ENCODE results near the gene COL13A1.

COL13A1 gene

DNA sequence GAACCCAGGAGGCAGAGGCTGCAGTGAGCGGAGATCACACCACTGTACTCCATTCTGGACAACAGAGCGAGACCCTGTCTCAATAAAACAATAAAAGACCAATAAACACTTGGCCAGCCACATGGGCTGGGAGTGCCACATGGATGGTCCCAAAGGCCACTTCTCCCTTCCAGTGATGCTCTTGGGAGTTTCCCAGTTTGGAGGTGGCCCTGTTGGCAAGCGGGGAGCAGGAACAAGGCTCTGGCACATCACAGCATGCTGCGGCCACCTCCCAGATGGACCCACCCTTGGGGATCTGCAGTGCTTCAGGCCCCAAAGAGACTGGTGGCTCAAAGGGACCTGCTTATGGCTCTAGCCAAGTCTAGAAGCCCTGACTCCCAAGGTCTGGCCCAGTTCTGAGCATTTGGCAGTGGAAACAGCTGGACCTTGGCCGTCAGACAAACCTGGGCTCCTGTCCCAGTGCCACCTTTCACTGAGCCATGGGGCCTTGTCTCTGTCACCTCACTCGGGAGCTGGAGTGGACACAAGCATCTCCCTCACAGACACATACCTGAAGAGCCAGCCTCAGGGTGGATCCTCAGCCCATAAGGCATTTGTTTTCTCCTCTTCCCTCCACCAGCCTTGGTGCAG lies 91.7 kb downstream of the COL13A1 start:
- DNase-seq: no peak

DNA sequence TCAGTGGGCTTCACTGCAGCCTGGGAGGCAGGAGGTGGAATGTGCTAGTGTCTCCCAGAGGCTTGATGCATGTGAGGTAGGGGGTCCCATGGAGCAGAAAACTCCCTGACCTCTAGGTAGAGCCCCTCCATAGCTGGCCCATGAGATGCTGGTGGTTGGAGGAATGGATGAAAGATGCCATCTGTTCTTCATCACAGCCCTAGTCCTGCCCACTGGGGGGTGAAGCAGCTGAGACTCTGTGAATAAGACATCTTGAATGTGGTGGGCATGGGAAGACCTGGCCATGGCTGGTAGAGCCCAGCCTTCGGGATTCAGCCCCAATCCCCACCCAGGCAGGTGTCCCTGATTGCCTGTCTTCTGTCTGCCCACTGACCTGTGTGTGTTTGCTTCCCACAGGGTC lies 92.5 kb downstream of the COL13A1 start:
- no peak for DNase-seq

DNA sequence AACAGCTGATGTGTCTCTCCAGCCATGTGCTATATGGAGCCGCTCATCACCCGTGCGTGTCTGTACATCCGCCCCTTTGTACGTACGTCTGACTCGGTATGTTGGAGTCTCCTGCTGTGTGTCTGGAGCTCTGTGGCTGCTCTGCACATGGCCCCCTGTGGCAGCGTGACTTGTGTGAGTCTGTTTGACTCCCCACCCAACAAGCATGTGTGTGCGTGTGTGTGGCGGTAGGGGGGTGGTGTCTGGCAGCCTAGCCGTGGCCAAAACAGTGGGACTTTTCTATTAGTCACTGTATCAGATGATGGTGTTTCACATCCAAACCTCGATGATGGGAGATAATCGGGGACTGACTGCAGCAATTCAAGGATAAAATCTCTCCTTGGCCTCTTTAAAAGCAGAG lies 94.1 kb downstream of the COL13A1 start:
- DNase-seq: no peak

DNA sequence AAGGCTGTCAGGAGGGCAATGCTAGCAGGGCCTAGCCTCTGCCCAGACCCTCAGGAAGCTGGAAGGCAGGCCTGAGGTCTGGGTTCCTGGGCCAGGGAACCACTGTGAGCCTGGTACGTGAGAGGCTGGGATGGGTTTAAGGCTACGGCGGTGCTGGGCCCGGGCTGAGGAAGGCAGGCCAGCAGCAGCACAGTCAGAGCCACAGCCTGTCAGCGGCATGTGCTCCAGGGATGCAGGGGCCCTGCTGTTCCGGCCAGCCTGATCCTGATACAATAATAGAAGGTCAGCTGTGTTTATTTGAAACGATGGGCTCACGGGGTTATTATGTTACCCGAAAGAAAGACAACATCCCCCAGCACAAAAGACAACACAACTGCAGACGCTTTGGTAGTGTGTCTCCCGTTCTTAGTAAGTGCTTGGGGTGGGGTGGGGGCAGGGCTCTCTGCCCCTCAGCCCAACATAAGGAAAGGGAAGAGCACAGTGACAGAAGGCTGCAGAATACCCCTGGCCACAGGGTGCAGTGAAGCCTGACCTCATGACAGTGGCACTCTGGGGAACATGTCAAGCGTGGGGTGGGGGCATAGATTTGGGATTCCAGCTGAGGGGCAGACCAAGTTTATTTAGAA lies 95.0 kb downstream of the COL13A1 start:
- no peak for DNase-seq

DNA sequence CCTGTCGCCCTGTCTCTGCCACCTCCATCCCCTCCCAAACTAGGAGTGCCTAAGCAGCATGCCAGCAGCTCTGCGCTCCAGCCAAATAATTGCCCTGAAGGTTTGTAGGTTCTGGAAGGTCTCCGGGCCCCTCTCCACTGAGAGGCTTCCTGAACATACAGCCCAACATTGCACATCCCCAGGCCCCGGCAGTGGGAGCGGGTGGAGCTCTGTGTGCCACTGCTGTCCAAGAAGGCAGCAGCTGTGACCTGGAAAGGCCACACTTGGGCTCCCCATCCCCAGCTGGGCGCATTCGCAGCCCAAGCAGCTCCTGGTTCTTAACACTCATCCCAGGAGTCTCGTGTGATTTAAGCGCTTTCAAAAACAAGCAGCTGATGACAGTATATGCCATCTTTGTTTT lies 95.7 kb downstream of the COL13A1 start:
- no peak for DNase-seq

DNA sequence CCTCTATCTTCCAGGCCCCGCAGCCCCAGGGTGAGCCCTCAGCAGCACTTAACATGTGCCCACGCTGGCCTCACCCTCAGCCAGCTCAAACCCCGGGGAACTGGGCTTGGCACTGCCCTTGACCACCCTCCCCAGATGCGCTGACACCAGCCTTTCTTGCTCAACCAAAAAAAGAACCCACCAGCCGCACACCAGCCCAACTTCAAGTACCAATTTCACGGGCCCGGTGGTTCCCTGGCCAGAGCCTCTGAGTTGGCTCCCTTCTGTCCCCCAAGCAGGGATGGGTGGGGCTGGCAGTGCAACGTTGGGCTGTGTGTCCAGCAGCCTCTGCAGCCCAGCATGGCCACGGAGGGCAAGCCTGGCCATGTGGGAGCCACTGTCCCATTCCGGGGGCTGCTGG lies 96.3 kb downstream of the COL13A1 start:
- DNase-seq: no peak

DNA sequence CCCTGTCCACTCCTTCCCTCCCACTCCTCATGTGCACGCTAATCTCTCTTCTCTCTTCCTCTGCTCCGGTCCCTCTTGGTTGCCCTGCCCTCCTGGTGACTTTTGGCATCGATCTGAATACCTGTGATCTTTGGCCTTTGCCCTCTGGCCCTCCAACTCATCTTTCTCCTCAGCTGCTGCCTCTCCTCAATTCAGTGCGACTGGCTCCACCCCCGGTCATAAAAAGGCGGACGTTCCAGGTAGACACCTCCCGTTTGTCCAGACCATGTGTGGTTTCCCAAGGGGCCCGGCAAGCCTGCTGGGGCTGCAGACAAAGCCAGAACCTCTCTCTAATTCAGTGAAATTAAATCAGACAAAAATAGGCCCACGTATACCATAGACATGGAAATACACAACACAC lies 96.8 kb downstream of the COL13A1 start:
- DNase-seq: no peak

DNA sequence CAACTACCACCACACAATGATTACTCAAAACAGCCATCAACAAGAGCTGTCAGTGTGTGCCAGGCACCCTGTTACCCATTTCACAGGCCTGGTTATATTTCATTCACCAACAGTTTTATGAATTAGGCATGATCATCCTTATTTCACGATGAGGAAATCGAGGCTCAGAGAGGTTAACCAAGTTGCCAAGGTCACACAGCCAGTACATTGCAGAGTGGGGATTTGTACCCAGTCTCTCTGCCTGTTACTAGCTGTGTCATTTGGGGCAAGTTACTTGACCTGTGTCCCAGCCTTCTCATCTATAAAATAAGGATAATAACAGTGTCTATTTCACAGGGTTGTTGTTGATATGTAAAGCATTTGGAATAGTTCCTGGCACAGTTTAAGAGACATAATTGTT lies 97.2 kb downstream of the COL13A1 start:
- no peak for DNase-seq

DNA sequence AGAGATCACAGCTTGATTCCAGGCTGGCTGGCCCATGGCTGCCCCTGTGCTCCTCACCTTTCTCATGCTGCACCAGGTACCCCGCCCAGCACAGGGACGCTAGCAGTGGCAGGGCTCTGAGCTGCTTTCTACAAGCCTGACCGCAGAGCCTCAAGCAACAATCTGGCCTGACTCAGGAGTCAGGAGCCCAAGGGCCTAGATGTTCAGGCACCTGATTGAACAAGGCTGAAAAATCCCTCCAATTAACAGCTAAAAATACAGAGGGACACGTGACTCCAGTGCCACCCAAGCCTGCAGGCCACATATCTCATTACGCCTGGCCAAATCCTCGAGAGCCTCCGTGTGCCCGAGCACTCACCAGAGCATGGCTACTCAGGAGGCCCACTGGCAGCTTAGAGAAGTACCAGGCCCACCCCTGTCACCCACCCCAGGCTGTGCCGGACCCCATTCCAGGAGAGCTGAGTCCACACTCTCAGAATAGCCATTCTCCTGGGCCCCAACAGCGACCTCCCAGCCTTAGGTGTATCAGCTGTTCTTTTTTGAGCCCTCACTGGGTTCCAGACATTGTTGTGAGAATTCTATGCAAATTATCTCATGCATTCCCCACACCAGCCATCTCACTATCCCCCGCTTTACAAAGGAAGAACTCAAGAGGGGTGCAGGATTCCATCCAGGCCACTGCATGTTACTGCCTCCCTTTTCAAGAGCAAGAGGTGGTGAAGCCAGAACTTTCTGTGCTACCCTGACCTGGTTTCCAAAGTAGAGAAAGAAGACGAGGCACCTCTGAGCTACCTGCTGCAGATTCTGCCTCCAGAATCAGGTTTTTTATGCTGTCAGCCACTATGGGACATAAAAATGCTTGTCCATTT lies 98.3 kb downstream of the COL13A1 start:
- DNase-seq: no peak

DNA sequence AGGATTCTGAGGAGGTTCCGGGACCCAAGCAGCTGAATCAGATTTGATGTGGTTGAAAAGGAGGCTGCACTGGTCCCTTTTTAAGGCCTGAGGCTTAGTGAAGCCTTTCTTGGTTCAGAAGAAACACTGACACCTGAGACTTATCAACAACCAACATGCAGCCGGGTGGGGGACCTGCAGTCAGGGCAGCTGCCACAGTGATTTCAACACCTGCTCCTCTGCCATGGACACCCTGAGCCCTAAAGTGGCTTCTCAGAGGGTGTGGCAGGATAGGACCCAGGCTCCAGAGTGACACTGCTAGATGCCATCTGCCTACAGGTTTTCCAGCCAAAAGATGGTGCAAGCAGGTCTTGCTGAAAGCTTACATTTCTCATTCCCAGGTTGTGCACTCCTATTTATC lies 99.3 kb downstream of the COL13A1 start:
- no peak for DNase-seq

DNA sequence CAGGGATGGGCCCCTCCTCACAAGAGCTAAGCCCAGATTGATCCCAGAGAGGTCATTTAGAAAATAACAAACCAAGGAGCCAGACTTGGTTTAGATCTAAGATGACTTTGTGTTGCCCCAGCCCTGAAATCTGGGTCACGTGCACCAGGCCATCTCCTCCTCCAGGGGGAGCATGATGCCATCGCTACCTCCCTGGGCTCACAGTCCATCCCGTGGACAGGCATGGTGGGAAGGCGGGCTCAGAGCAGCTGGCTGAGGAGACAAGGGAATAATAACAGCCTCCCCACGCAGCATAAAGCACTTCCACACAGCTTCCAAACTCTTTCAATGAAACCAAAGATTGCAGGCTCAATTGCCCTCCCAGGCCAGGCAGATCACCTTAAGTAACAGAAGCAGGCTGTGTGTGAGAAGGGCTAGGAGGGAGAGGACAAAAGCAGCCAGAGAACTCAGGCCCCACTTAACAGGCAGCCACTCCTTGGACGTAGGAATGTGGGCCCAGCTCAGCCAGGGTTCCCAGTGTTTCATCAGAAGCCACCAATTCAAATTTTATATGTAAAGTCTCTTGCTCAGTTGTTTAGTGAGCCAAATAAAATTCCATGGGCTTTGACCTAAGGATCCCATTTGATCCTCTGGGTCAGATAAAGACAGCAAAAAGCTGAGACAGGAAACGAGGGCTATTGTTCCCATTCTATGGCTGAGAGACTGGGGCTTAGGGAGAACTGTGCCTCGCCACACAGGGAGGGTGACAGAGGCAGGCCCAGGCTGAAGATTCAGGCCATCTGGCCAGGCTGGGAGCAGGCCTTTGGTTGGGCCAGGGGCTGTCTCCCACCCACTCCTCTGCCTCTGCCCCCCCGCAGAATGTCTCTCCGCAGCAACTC lies 100.2 kb downstream of the COL13A1 start:
- DNase-seq: no peak

DNA sequence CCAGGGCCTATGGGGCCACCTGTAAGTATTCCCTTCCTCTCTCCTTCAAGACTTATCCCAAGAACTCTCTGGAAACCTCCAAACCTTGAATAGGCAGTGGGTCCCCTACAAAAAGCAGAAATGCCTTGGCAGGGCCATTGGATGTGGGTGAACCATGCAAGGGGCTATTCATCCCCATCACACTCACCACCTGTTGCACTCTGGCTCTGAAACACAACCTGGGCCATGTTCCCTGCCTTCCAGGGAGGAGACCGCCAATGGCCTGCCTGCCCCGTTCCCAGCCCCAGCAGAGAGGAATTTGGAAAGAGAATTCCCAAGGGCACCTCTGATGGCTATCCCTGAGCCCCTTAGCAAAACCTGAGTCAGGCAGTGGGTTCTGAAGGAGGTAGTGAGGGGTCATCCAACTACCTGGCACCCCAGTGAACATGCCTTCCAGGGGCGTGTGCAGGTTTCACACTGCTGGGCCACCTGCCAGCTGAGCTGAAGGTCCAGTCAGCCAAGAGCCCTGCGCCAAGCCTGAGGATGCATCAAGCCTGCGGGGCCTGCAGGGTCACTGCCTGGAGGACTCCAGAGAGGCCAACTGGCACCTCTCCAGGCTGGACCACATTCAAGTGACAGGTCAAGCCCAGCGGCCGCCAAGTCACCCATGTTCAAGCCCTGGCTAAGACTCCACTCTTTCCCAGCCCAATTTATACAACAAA lies 101.3 kb downstream of the COL13A1 start:
- DNase-seq: no peak

DNA sequence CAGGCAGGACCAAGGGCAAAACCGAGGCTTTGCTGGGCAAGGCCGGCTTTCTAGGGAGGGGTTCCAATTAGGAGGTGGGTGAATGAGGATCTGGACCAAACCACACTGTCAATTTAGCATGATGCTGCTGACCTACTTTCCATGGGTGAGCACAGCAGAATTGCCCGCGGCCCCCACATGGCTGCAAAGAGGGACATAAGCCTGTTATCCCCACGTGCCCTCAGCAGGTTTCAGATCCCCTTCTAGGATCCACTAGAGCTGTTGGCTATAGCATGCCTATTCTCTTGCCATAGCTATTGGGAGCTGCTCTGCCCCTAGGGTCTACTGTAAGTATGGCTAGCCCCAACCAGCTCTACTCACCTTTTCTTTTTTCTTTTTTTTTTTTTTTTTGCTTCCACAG lies 102.8 kb downstream of the COL13A1 start:
- DNase-seq: no peak

DNA sequence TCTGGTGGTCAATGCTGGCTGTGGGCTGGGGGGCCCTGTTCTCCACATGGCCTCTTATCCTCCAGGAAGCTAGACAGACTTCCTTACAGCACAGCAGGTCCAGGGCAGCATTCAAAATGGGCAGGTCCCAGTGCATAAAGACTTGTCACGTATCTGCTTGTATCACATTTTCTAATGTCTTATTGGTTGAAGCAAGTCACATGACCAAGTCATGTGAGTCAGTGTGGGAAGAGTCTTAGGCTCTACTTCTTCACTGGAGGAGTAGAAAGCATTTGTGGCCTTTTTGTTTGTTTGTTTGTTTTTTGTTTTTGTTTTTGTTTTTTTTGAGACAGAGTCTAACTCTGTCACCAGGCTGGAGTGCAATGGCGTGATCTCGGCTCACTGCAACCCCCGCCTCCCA lies 104.7 kb downstream of the COL13A1 start:
- no peak for DNase-seq

DNA sequence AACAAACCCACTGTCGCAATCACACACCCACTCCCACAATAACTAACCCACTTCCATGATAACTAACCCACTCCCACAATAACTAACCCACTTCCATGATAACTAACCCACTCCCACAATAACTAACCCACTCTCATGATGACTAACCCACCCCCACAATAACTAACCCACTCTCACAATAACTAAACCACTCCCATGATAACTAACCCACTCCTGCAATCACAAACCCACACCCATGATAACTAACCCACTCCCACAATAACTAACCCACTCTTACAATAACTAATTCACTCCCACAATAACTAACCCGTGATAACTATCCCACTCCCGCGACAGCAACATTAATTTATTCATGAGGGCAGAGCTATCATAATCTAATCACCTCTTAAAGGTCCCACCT lies 105.8 kb downstream of the COL13A1 start:
- DNase-seq: no peak

DNA sequence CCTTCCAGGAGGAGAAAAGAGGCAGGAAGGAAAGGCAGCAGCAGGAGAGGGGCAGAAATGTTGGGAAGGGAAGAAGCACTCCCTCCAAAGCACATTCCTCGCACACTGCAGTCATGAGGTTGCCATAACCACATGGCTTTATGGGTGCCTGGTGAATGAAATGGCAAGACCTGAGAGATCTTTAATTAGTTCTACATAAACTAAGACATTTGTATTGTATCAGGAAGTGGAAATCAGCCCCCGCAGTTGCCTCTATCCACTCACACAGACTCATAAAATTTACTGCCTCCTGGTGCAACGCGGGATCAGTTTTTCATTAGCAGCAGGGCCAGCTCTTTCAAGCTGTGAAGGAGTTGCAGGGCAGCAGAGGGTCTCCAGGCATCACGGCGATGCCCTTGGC lies 106.4 kb downstream of the COL13A1 start:
- DNase-seq: no peak

DNA sequence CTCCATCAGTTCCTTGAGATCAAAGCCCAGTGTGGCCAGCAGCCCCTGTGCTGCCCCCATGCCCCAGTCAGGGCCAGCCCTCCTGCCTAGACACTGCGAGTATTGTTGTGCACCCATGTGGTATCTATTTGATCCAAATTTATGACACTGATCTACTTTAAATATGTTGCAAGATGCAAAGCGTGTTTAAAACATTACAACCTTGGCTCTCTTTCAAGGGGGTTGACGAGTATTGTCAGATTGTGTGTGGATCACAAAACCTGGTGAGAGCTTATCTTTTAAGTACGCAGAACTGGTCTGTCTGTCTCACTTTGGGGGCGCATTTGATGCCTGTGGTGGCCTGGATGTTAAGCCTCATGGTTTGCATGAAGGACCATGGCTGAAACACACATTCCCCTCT lies 108.9 kb downstream of the COL13A1 start:
- DNase-seq: no peak

DNA sequence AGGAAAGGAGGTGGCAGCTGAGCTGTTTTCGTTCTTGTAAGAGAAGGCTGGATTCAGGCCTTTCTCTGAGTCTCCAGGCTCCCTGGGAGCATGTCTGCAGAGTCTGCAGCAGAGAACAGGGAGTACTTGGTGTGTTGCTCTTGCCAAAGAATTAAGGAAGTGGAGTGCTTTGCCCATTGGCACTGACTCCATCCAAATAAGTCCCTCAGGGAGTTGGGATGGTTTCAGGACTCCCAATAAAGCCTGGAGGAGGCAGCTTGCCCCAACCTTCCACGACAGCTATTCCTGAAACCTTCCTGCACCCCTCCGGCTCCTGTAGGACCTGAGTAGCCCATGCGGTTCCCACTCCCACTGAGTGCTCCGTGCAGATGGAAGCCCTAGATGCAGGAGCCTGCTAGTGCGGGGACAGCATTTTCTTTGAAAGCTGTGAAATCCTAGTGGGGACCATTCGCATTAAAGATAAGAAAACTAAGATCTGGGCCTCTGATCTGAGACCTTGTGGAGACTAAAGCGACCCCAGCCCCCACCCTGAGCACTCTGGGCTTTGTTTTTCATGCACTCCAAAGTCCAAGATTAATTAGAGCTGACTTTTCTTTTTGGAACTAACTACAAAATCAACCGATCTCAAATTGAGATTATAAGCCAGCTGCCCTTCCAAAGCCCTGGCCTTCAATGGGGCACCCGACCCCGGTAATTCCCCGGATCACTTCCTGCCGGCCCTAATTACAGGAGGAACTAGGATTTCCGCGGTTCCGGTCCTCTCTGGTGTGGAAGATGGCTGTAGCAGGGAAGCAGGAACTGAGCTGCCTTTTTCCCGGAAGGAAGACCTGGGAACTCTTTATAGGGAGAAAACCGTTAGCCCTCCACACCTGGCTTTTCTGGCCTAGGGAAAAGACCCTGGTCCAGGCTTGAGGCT lies 110.2 kb downstream of the COL13A1 start:
- DNase-seq: no peak

DNA sequence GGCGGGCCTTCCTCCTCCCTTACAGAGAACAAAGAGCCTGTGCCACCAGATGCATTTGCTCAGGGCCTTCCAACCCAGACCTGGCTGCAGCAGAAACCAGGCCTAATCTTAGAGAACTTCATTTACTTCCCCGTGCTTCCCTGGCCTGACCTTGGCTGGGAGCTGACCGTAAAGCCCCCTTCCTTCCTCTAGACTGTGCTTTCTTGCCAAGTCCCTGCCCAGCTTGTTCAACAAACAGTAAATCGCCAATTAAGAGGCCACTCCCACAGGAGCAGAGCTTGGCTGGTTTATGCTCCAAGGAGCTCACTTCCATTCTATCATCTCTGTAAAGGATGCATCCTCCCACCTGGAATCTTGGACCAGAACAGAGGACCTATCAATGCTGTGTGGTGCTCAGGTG lies 110.9 kb downstream of the COL13A1 start:
- DNase-seq: no peak

DNA sequence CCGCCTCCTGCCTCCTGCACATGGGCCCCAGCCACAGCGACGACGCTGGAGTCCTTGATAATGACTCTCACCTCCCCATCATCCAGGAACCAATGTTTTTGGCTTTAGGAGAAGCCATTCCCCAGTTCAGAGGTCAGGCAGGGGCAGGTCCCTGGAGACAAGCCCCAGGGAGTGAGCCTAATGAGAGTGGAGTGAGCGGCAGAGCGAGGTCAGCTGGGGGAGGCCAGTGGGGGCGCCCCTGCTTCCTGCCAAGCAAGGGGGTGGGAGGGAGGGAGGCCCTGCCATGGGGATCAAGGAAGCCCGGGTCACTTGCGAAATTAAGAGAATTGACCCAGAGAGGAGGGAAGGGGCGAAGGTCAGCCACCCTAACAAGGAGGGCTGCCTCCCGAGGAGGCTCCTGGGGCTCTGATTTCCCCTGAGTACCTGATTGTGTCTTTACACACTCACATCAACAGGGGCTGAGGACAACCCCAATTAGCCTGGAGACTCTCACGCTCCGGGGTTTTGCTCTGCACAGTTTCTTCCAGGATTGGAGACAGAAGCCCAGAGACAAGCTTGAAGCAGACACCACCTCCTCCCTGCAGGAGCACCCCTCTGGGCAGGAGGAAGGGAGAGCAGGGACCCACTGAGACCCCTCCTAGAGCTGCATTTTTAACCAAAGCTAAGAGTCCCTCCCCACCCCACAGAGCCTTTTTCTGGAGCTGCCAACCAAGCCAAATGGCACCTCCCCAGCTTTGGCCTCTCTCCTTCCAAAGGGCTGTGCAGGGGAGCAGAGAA lies 112.1 kb downstream of the COL13A1 start:
- DNase-seq: no peak
